Measurements from ENCODE around the gene SLC52A3. TPM values are rescaled to one million over a fixed set of nuclear protein-coding genes. Genes with fewer than 3 reads are reported as not detected.
A peak's percentile ranks its signal among the peaks of the same experiment; 100 is the strongest.

SLC52A3 gene
- total and polyA plus RNA-seq, 2 of the 13 experiments (the other 11 are each of a cell fraction or from before 2014, with no cell fraction given), result 0.03 TPM; not detected in 1

DNA sequence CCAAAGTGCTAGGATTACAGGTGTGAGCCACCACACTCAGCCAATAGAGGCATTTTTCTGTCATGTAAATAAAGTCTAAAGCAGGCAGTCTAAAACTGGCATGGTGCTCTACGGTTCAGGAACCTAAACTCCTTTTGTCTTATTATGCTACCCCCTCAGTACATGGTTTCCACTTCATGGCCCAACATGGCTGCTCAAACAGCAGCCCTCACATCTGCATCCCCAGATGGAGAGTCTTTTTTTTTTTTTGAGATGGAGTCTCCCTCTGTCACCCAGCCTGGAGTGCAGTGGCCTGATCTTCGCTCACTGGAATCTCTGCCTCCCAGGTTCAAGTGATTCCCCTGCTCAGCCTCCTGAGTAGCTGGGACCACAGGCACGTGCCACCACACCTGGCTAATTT lies 38.3 kb downstream of the SLC52A3 start:
- Histone ChIP-seq H3K79me2 (ENCODE audit: insufficient read depth, low read length) (no peaks in the 10 kb centered on the region), H4K20me1 (ENCODE audit: insufficient read depth, low read length) (no peaks in the 10 kb centered on the region), H3K4me3 (replicated peaks in 1 of 3; ENCODE audit: insufficient read depth in 1 of 3, low read depth in 2 of 3, low read length in 3 of 3) (no peak overlapping the region), H3K36me3 (replicated peaks in 1 of 2; ENCODE audit: control insufficient read depth in 1 of 2, insufficient read depth in 2 of 2, low read length in 2 of 2) (no peaks in the 10 kb centered on the region), H3K4me2 (ENCODE audit: low read depth, low read length) (no peak overlapping the region), H3K27ac (ENCODE audit: extremely low read length, insufficient read depth, low read length) (no peak overlapping the region), H3K9me3 (ENCODE audit: low read length) (no peaks in the 10 kb centered on the region), H3K4me1 (ENCODE audit: insufficient read depth, low read length) (peaks cover 6% of the 10 kb centered on the region; the same call in 1 of the 2 replicates), H2AFZ (ENCODE audit: low read length) (no peak overlapping the region), H3K9ac (ENCODE audit: insufficient read depth, low read depth, low read length) (no peak overlapping the region), H3K27me3 (ENCODE audit: control insufficient read depth in 1 of 2, insufficient read depth in 2 of 2, low read length in 2 of 2) (peaks cover 10 to 53% of the 10 kb centered on the region in 2 experiments)
- BruUV-seq (replicated peaks), result no TSS peak
- TF ChIP-seq ZNF460 (CRISPR knock-in tag; IDR thresholded peaks at IDR 0.05; ENCODE audit: borderline replicate concordance) (0 out of 2 replicates have a peak, but pooled peaks have one; percentile 11), ZBTB21 (CRISPR knock-in tag; IDR thresholded peaks at IDR 0.05) (no peak)
- in situ Hi-C loops (cut with HindIII; ENCODE audit: extremely low pct_ligation_motif_present, low pct_unique_long_range_greater_than_20kb) (loop anchor here (10.0 kb wide), 1 partner anchor 375 kb away; no protein-coding TSS in a partner anchor), intact Hi-C loops (cut with micrococcal nuclease; ENCODE audit: unreplicated experiment) (no loop called here)
- ATAC-seq (no peak), DNase-seq (ENCODE audit: low spot score) (no peak), FAIRE-seq (no peak)
- WGBS (ENCODE audit: low lambda C conversion rate), result 32% methylated on average over 3 of the region's 3 CpGs
- ChIA-PET POLR2A (interaction anchor here (0.7 kb wide), 1 partner anchor 358 kb away, joined by 3 read pairs; no protein-coding TSS in a partner anchor), CTCF (ENCODE audit: low intra/inter-chr PET ratio, low total read pairs) (interaction anchor here (0.6 to 2.9 kb wide), 2 partner anchors 63 to 168 kb away, joined by 3 to 31 read pairs; no protein-coding TSS in a partner anchor)

DNA sequence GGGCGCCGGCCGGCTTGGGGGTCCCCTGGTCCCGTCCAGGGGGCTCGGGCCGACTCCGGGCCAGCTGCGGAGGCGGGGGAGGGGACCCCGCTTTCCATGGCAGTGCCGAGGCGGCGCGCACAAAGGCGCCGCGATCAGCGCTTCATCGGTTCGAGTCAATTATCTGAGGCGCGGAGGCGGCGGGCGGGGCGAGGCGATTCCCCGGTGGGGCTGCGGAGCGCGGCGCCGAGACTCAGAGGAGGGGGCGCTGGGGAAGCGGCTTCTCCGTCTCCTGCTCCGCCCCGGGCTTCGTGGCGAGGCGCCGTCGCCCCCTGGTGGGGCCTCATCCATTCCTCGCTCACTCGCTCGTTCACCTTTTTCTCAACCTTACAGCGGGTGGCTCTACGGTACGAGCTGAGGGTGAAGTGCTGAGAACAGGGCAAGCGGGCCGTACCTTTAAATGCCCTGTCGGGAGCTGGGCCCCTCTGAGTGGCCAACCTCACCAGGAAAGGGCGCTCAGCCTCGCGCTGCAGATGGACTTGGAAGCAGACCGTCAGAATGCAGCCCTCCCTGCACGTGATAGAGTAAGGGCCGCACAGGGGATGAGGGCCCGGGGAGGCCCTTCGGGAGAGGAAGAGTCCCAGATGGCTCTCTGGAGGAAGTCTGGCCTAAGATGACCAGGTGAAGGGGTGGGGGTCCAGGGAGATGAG lies 39.9 kb downstream of the SLC52A3 start:
- FAIRE-seq (peak; percentile 69), ATAC-seq (peak; percentile 95), DNase-seq (ENCODE audit: low spot score) (peak; percentile 51)
- Histone ChIP-seq H4K20me1 (ENCODE audit: insufficient read depth, low read length) (no peaks in the 10 kb centered on the region; the same call in 1 of the 2 replicates), H3K27ac (ENCODE audit: extremely low read length, insufficient read depth, low read length) (no peak overlapping the region), H3K4me3 (replicated peaks in 1 of 3; ENCODE audit: insufficient read depth in 1 of 3, low read depth in 2 of 3, low read length in 3 of 3) (peak overlapping the region; percentile 58 to 74 (median 61)), H2AFZ (ENCODE audit: low read length) (no peak overlapping the region), H3K9ac (ENCODE audit: insufficient read depth, low read depth, low read length) (peak overlapping the region; percentile 30; the same call in 1 of the 2 replicates), H3K4me2 (ENCODE audit: low read depth, low read length) (peak overlapping the region; percentile 79), H3K27me3 (ENCODE audit: control insufficient read depth in 1 of 2, insufficient read depth in 2 of 2, low read length in 2 of 2) (peaks cover 12 to 60% of the 10 kb centered on the region in 2 experiments), H3K4me1 (ENCODE audit: insufficient read depth, low read length) (peaks cover 6% of the 10 kb centered on the region; the same call in 1 of the 2 replicates), H3K36me3 (replicated peaks in 1 of 2; ENCODE audit: control insufficient read depth in 1 of 2, insufficient read depth in 2 of 2, low read length in 2 of 2) (no peaks in the 10 kb centered on the region), H3K9me3 (ENCODE audit: low read length) (no peaks in the 10 kb centered on the region), H3K79me2 (ENCODE audit: insufficient read depth, low read length) (no peaks in the 10 kb centered on the region)
- intact Hi-C loops (cut with micrococcal nuclease; ENCODE audit: unreplicated experiment) (loop anchor here (1.0 to 2.0 kb wide), 2 partner anchors 84 to 167 kb away; no protein-coding TSS in a partner anchor), in situ Hi-C loops (cut with HindIII; ENCODE audit: extremely low pct_ligation_motif_present, low pct_unique_long_range_greater_than_20kb) (no loop called here)
- BruUV-seq (replicated peaks), result no TSS peak
- ChIA-PET CTCF (ENCODE audit: low intra/inter-chr PET ratio, low total read pairs) (interaction anchor here (0.6 to 2.9 kb wide), 5 partner anchors 11 to 166 kb away, joined by 3 to 31 read pairs (median 4); partner anchors contain the start of gene SRXN1), POLR2A (no interaction called here)
- WGBS (ENCODE audit: low lambda C conversion rate), result 5% methylated on average over 55 of the region's 60 CpGs
- TF ChIP-seq PLRG1 (conservative IDR thresholded peaks at IDR 0.05), result no peak
- TF ChIP-seq, protein P1, sequence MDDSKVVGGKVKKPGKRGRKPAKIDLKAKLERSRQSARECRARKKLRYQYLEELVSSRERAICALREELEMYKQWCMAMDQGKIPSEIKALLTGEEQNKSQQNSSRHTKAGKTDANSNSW (CRISPR knock-in tag; IDR thresholded peaks at IDR 0.05; ENCODE audit: borderline replicate concordance), result no peak
- TF ChIP-seq NRL (CRISPR knock-in tag; IDR thresholded peaks at IDR 0.05; ENCODE audit: borderline replicate concordance), result no peak
- TF ChIP-seq, protein P2, sequence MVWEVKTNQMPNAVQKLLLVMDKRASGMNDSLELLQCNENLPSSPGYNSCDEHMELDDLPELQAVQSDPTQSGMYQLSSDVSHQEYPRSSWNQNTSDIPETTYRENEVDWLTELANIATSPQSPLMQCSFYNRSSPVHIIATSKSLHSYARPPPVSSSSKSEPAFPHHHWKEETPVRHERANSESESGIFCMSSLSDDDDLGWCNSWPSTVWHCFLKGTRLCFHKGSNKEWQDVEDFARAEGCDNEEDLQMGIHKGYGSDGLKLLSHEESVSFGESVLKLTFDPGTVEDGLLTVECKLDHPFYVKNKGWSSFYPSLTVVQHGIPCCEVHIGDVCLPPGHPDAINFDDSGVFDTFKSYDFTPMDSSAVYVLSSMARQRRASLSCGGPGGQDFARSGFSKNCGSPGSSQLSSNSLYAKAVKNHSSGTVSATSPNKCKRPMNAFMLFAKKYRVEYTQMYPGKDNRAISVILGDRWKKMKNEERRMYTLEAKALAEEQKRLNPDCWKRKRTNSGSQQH (CRISPR knock-in tag; IDR thresholded peaks at IDR 0.05; ENCODE audit: low read depth), result 0 out of 2 replicates have a peak, but pooled peaks have one; percentile 39
- no peak for TF ChIP-seq U2AF1 (optimal IDR thresholded peaks at IDR 0.05; ENCODE audit: low read depth, low read length)
- TF ChIP-seq ZNF180 (CRISPR knock-in tag; IDR thresholded peaks at IDR 0.05; ENCODE audit: borderline replicate concordance, low read depth), result no peak
- TF ChIP-seq, protein P3, sequence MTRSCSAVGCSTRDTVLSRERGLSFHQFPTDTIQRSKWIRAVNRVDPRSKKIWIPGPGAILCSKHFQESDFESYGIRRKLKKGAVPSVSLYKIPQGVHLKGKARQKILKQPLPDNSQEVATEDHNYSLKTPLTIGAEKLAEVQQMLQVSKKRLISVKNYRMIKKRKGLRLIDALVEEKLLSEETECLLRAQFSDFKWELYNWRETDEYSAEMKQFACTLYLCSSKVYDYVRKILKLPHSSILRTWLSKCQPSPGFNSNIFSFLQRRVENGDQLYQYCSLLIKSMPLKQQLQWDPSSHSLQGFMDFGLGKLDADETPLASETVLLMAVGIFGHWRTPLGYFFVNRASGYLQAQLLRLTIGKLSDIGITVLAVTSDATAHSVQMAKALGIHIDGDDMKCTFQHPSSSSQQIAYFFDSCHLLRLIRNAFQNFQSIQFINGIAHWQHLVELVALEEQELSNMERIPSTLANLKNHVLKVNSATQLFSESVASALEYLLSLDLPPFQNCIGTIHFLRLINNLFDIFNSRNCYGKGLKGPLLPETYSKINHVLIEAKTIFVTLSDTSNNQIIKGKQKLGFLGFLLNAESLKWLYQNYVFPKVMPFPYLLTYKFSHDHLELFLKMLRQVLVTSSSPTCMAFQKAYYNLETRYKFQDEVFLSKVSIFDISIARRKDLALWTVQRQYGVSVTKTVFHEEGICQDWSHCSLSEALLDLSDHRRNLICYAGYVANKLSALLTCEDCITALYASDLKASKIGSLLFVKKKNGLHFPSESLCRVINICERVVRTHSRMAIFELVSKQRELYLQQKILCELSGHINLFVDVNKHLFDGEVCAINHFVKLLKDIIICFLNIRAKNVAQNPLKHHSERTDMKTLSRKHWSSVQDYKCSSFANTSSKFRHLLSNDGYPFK (CRISPR knock-in tag; IDR thresholded peaks at IDR 0.05; ENCODE audit: borderline replicate concordance), result no peak
- no peak for TF ChIP-seq MIER3 (CRISPR knock-in tag; IDR thresholded peaks at IDR 0.05; ENCODE audit: borderline replicate concordance)
